ENCODE results near the gene TES.

GRCh38 chr7:116242178-116242577 is 31.8 kb downstream of the TES start:
- TF ChIP-seq, protein P1, sequence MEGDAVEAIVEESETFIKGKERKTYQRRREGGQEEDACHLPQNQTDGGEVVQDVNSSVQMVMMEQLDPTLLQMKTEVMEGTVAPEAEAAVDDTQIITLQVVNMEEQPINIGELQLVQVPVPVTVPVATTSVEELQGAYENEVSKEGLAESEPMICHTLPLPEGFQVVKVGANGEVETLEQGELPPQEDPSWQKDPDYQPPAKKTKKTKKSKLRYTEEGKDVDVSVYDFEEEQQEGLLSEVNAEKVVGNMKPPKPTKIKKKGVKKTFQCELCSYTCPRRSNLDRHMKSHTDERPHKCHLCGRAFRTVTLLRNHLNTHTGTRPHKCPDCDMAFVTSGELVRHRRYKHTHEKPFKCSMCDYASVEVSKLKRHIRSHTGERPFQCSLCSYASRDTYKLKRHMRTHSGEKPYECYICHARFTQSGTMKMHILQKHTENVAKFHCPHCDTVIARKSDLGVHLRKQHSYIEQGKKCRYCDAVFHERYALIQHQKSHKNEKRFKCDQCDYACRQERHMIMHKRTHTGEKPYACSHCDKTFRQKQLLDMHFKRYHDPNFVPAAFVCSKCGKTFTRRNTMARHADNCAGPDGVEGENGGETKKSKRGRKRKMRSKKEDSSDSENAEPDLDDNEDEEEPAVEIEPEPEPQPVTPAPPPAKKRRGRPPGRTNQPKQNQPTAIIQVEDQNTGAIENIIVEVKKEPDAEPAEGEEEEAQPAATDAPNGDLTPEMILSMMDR (IDR thresholded peaks at IDR 0.05), result no peak
- no peak for TF ChIP-seq POLR2A (IDR thresholded peaks at IDR 0.05)

All from testis (tissue), 2 donors.